Lower lobe of right lung (tissue), 2 donors: ENCODE results near the gene CTNND2. TPM values are rescaled to one million over a fixed set of nuclear protein-coding genes. Genes with fewer than 3 reads are reported as not detected.
A peak's percentile ranks its signal among the peaks of the same experiment; 100 is the strongest.

Experiments used
- ATAC-seq, 2 donors: fragments of 200-7000 bp; cut with Tn5 transposase; one replicate each; pipeline ENCODE4 v1.9.1; 2020 to 2022; ENCODE audit warnings: mild to moderate bottlenecking in 2 of 2, moderate library complexity in 2 of 2
- DNase-seq: peaks from one replicate; pipeline ENCODE4 v3.0.0-alpha.2; 2020
- H3K27ac ChIP-seq: fragments of 200-600 bp; one replicate; pipeline ENCODE4 v1.8.0; 2022
- H3K27me3 ChIP-seq: fragments of 200-600 bp; one replicate; pipeline ENCODE4 v1.8.0; 2022; ENCODE audit warnings: low read depth
- H3K36me3 ChIP-seq: fragments of 200-600 bp; one replicate; pipeline ENCODE4 v1.8.0; 2022; ENCODE audit warnings: mild to moderate bottlenecking
- H3K4me1 ChIP-seq: fragments of 200-600 bp; one replicate; pipeline ENCODE4 v1.8.0; 2022
- H3K4me3 ChIP-seq: fragments of 200-600 bp; one replicate; pipeline ENCODE4 v1.8.0; 2022; ENCODE audit warnings: mild to moderate bottlenecking
- H3K9me3 ChIP-seq: fragments of 200-600 bp; one replicate; pipeline ENCODE4 v1.8.0; 2022
- CTCF ChIP-seq: fragments of 200-600 bp; IDR thresholded peaks from one replicate; pipeline ENCODE4 v1.8.0; 2022; ENCODE audit warnings: antibody characterized with exemption, mild to moderate bottlenecking
- intact Hi-C: fragments of 100-400 bp; cut with DNase I; formaldehyde crosslinking; loops from one replicate; pipeline ENCODE4 v1.11.0; 2022
- total RNA-seq: library from RNA; stranded (reverse); fragmentation: NEBNext Ultra II Directional; extraction: Animal tissue kit (Norgen Biotek cat#: 25700); gene quantifications from one replicate; pipeline ENCODE4 v1.2.1, GENCODE V29; 2021
- donor health status: DM: no; HTN: yes; CAD: no; lungs with severe emphysema.

Gene CTNND2
- total RNA-seq, 1 donor from 2014 or later = 6.0 TPM

DNA sequence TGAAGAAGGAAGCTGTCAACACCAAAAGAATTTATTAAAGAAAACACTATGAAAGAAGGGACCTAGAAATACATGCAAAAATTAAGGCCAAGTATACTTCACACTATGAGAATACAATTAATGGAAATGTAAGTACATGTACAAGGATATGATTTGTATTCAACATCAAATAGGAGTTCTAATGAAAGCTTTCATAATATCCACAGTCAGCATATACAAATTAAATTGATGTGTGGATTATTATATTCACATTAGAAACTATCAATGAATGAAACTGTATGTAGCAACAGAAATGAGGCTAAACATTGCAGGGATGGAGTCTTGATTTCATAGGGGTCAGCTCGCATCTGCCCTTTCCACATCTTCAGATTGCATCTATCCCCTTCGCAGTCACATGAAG is 401.5 kb downstream of the CTNND2 start:
- no peak for TF ChIP-seq CTCF
- H3K4me1 ChIP-seq = no peaks in the 10 kb centered on the region
- H3K27ac ChIP-seq = no peak overlapping the region
- no peaks in the 10 kb centered on the region for H3K36me3 ChIP-seq
- H3K4me3 ChIP-seq = no peak overlapping the region
- intact Hi-C loops = no loop called here
- DNase-seq (no peak), ATAC-seq (no peak)
- no peaks in the 10 kb centered on the region for H3K27me3 ChIP-seq
- H3K9me3 ChIP-seq = no peaks in the 10 kb centered on the region

GRCh38 chr5:11497651-11498050 is 406.6 kb downstream of the CTNND2 start:
- no peaks in the 10 kb centered on the region for H3K36me3 ChIP-seq
- no peak overlapping the region for H3K4me3 ChIP-seq
- ATAC-seq = no peak
- intact Hi-C loops = no loop called here
- H3K9me3 ChIP-seq = no peaks in the 10 kb centered on the region
- no peak for DNase-seq
- H3K4me1 ChIP-seq = no peaks in the 10 kb centered on the region
- H3K27me3 ChIP-seq = no peaks in the 10 kb centered on the region
- TF ChIP-seq CTCF = no peak
- no peak overlapping the region for H3K27ac ChIP-seq

DNA sequence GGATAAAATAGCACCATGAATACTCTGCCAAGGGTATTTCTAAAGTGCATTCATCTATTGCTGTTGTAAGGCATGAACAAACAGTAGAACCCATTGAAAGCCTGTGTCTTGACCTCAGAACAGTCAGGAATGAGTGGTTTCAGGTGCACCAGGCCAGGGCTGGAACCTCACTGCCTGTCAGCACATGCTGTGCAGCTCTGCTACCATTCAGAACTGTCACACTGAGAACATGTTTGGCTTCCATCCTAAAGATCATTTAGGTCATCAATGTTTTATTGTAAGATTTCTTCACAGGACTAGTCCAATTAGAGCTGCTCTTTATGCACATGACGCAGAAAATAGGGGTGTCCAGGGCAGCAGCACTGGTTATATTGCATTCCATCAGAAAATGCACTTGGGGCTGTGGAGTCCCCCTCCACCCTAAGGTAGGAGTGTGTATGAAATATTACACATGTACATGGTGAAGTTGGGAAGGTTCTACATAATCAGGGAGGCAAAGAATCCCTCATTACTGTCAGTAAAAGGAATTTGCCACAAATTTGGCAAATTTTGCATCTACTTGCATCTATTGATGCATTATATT is 408.0 kb downstream of the CTNND2 start:
- Histone ChIP-seq H3K4me1 (no peaks in the 10 kb centered on the region), H3K27me3 (no peaks in the 10 kb centered on the region), H3K9me3 (no peaks in the 10 kb centered on the region), H3K27ac (no peak overlapping the region), H3K4me3 (no peak overlapping the region), H3K36me3 (no peaks in the 10 kb centered on the region)
- DNase-seq = no peak
- intact Hi-C loops = no loop called here
- no peak for TF ChIP-seq CTCF
- peak; percentile 49 to 75 for ATAC-seq

- Histone ChIP-seq H3K27ac (no peak overlapping the region), H3K4me1 (no peaks in the 10 kb centered on the region), H3K36me3 (no peaks in the 10 kb centered on the region), H3K9me3 (no peaks in the 10 kb centered on the region), H3K27me3 (no peaks in the 10 kb centered on the region), H3K4me3 (no peak overlapping the region)
- no peak for DNase-seq
- intact Hi-C loops = no loop called here
- no peak for ATAC-seq
- peak; percentile 39 for TF ChIP-seq CTCF
Observed at GRCh38 chr5:11494340-11494739, 409.9 kb downstream of the CTNND2 start.

DNA sequence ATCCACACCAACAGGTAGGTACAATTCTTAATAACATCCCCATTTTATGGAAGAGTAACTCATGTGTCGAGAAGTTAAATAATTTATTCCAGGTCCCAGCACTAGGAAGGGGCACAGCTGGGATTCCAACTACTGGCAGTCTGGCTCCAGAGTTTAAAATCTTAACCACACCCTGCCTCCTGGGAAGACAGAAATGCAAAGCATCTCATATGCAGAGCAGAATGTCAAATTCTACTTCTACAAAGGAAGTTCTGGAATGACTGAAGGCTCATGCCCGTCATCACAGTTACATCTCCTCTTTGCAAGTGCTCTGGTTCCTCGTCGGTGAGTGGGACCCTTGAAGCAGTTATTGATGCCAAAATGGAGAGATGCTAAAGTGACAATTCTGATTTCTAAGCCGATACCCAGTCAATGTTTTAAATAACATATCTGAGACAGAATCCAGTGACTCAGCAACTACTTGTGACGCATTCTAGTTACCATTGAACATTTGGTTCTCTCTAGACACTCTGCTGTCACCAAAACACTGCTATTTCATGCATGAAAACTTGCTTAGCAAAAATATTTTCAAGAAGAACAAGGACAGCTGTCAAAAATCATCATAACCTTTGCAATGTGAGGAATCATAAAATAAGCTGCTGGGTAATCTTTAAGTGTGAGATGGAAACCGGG is 412.7 kb downstream of the CTNND2 start:
- no peak for ATAC-seq
- no peak overlapping the region for H3K4me3 ChIP-seq
- no peaks in the 10 kb centered on the region for H3K4me1 ChIP-seq
- H3K27me3 ChIP-seq = no peaks in the 10 kb centered on the region
- intact Hi-C loops = no loop called here
- no peak overlapping the region for H3K27ac ChIP-seq
- DNase-seq = no peak
- no peaks in the 10 kb centered on the region for H3K36me3 ChIP-seq
- H3K9me3 ChIP-seq = no peaks in the 10 kb centered on the region
- no peak for TF ChIP-seq CTCF
